GM12878 (cell line): ENCODE data around the gene RIN1. TPM values are rescaled to one million over a fixed set of nuclear protein-coding genes. Genes with fewer than 3 reads are reported as not detected.

Source experiments
- CHD4 ChIP-seq: fragments of 200-600 bp; sonication (generic); IDR thresholded peaks from 2 replicates; pipeline ENCODE4 v1.6.1; 2016; ENCODE audit warnings: mild to moderate bottlenecking
- CREB1 ChIP-seq: IDR thresholded peaks from 2 replicates; pipeline ENCODE4 v1.6.1; 2012; ENCODE audit warnings: low read depth, mild to moderate bottlenecking, inconsistent platforms
- FOS ChIP-seq: IDR thresholded peaks from 3 replicates; pipeline ENCODE4 v1.6.1; 2011; ENCODE audit warnings: borderline replicate concordance; ENCODE audit not compliant: insufficient read length; ENCODE audit errors: extremely low read depth
- NFIC ChIP-seq: IDR thresholded peaks from 2 replicates; pipeline ENCODE4 v1.6.1; 2012; ENCODE audit warnings: low read depth, mild to moderate bottlenecking, inconsistent platforms, low read length, moderate library complexity
- RUNX3 ChIP-seq: IDR thresholded peaks from 2 replicates; pipeline ENCODE4 v1.6.1; 2012; ENCODE audit warnings: low read length, inconsistent platforms
- SUPT20H ChIP-seq: IDR thresholded peaks from 2 replicates; pipeline ENCODE4 v1.6.1; 2011; ENCODE audit warnings: low read depth, mild to moderate bottlenecking, low read length, moderate library complexity, borderline replicate concordance; ENCODE audit not compliant: control insufficient read depth
- YBX1 ChIP-seq: fragments of 450-650 bp; IDR thresholded peaks from 2 replicates; pipeline ENCODE4 v1.6.1; 2016; ENCODE audit warnings: antibody characterized with exemption
- polyA plus RNA-seq, 11 experiments: library from polyadenylated mRNA; depleted of rRNA in 4 of 11; unstranded in 6 of 11; stranded (reverse) in 5 of 11; fragments of >200 nt; fragmentation: Nextera tagmentation in 4 of 11; fragmentation: Illumina TruSeq in 1 of 11; extraction: Ambion mirVana in 4 of 11; extraction: Trizol in 1 of 11; gene quantifications; 1 replicate in 1 of 11; 2 replicates in 10 of 11; pipeline versions ENCODE4 v1.2.1 to v1.2.3, GENCODE V29; 2011 to 2016; ENCODE audit warnings: inconsistent platforms in 2 of 11, missing spikeins in 2 of 11, low read depth in 1 of 11
- total RNA-seq, 4 experiments: library from RNA; depleted of rRNA in 3 of 4; stranded (reverse); fragments of >200 nt in 3 of 4; fragmentation: Illumina TruSeq in 1 of 4; extraction: Trizol in 1 of 4; gene quantifications; 2 replicates each; pipeline versions ENCODE4 v1.2.1 to v1.2.3, GENCODE V29; 2013 to 2021
- TF ChIP-seq, protein P1 (sequence below): IDR thresholded peaks from 2 replicates; pipeline ENCODE4 v1.6.1; 2012; ENCODE audit warnings: mild to moderate bottlenecking, low read depth, low read length
- TF ChIP-seq, protein P2 (sequence below): IDR thresholded peaks from 2 replicates; pipeline ENCODE4 v1.6.1; 2012; ENCODE audit warnings: improper control_type of control experiment, low read depth, low read length; ENCODE audit not compliant: insufficient replicate concordance
- TF ChIP-seq, protein P3 (sequence below): fragments of 450-650 bp; formaldehyde crosslinking; IDR thresholded peaks from 2 replicates; pipeline ENCODE4 v1.4.0; 2022; ENCODE audit warnings: mild to moderate bottlenecking, moderate library complexity

Gene RIN1
- total and polyA plus RNA-seq, 10 of the 15 experiments (the other 5 are each of a cell fraction or from before 2014, with no cell fraction given) = 0.04 to 0.69 (median 0.22) TPM; not detected in 1

DNA sequence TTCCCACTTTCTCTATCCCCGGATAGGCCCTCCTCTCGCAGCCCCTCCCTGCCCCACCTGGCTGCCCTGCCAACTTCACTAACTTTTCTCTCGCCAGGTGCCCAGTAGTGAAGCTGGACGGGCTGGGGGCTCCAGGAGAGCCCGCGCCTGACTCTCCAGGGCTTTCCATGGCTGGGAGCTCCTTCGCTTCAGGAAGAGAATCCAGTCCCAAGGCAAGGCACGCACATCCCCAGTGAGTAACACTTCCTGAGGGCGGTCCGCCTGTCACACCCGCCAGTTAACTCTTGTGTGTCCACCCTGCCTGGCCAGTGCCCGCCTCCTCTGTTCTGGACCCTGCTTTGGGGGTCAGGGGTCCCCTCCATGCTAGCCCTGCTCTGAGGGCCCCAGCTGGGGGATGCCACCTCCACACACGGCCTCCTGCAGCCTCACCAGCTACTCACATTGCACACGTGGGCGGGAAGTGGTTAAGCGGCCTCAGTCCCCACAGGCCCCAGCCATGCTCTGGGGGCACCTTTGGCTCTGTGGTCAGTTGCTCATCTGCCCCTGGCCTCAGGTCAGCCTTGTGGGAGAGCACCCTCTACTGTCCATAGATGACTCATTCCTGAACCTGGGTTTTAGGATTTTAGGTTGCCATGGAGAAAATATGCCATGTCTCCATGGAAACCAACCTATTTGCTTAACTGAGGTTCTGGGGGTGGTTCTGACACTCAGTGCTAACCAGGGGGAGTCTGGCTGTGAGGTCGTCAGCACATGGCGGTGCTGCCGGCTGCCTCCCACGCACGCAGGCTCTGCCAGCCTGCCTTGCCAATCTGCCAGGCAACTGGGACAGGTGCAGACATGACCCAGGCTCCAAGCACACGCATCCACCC, at the start of gene RIN1 (continued):
- TF ChIP-seq, protein P1, sequence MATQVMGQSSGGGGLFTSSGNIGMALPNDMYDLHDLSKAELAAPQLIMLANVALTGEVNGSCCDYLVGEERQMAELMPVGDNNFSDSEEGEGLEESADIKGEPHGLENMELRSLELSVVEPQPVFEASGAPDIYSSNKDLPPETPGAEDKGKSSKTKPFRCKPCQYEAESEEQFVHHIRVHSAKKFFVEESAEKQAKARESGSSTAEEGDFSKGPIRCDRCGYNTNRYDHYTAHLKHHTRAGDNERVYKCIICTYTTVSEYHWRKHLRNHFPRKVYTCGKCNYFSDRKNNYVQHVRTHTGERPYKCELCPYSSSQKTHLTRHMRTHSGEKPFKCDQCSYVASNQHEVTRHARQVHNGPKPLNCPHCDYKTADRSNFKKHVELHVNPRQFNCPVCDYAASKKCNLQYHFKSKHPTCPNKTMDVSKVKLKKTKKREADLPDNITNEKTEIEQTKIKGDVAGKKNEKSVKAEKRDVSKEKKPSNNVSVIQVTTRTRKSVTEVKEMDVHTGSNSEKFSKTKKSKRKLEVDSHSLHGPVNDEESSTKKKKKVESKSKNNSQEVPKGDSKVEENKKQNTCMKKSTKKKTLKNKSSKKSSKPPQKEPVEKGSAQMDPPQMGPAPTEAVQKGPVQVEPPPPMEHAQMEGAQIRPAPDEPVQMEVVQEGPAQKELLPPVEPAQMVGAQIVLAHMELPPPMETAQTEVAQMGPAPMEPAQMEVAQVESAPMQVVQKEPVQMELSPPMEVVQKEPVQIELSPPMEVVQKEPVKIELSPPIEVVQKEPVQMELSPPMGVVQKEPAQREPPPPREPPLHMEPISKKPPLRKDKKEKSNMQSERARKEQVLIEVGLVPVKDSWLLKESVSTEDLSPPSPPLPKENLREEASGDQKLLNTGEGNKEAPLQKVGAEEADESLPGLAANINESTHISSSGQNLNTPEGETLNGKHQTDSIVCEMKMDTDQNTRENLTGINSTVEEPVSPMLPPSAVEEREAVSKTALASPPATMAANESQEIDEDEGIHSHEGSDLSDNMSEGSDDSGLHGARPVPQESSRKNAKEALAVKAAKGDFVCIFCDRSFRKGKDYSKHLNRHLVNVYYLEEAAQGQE = no peak
- TF ChIP-seq CREB1 (peak; percentile 15; the same call in 1 of the 2 replicates), CHD4 (no peak), RUNX3 (peak; percentile 96), NFIC (no peak; the same call in 1 of the 2 replicates), FOS (no peak), SUPT20H (no peak), YBX1 (no peak)
- TF ChIP-seq, protein P2, sequence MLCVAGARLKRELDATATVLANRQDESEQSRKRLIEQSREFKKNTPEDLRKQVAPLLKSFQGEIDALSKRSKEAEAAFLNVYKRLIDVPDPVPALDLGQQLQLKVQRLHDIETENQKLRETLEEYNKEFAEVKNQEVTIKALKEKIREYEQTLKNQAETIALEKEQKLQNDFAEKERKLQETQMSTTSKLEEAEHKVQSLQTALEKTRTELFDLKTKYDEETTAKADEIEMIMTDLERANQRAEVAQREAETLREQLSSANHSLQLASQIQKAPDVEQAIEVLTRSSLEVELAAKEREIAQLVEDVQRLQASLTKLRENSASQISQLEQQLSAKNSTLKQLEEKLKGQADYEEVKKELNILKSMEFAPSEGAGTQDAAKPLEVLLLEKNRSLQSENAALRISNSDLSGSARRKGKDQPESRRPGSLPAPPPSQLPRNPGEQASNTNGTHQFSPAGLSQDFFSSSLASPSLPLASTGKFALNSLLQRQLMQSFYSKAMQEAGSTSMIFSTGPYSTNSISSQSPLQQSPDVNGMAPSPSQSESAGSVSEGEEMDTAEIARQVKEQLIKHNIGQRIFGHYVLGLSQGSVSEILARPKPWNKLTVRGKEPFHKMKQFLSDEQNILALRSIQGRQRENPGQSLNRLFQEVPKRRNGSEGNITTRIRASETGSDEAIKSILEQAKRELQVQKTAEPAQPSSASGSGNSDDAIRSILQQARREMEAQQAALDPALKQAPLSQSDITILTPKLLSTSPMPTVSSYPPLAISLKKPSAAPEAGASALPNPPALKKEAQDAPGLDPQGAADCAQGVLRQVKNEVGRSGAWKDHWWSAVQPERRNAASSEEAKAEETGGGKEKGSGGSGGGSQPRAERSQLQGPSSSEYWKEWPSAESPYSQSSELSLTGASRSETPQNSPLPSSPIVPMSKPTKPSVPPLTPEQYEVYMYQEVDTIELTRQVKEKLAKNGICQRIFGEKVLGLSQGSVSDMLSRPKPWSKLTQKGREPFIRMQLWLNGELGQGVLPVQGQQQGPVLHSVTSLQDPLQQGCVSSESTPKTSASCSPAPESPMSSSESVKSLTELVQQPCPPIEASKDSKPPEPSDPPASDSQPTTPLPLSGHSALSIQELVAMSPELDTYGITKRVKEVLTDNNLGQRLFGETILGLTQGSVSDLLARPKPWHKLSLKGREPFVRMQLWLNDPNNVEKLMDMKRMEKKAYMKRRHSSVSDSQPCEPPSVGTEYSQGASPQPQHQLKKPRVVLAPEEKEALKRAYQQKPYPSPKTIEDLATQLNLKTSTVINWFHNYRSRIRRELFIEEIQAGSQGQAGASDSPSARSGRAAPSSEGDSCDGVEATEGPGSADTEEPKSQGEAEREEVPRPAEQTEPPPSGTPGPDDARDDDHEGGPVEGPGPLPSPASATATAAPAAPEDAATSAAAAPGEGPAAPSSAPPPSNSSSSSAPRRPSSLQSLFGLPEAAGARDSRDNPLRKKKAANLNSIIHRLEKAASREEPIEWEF = no peak
- TF ChIP-seq, protein P3, sequence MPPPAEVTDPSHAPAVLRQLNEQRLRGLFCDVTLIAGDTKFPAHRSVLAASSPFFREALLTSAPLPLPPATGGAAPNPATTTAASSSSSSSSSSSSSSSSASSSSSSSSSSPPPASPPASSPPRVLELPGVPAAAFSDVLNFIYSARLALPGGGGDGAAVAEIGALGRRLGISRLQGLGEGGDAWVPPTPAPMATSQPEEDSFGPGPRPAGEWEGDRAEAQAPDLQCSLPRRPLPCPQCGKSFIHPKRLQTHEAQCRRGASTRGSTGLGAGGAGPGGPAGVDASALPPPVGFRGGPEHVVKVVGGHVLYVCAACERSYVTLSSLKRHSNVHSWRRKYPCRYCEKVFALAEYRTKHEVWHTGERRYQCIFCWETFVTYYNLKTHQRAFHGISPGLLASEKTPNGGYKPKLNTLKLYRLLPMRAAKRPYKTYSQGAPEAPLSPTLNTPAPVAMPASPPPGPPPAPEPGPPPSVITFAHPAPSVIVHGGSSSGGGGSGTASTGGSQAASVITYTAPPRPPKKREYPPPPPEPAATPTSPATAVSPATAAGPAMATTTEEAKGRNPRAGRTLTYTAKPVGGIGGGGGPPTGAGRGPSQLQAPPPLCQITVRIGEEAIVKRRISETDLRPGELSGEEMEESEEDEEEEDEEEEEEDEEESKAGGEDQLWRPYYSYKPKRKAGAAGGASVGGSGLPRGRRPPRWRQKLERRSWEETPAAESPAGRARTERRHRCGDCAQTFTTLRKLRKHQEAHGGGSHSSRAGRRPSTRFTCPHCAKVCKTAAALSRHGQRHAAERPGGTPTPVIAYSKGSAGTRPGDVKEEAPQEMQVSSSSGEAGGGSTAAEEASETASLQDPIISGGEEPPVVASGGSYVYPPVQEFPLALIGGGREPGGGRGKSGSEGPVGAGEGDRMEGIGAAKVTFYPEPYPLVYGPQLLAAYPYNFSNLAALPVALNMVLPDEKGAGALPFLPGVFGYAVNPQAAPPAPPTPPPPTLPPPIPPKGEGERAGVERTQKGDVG (CRISPR knock-in tag) = no peak
